ENCODE measurements around the gene FANCG.

DNA sequence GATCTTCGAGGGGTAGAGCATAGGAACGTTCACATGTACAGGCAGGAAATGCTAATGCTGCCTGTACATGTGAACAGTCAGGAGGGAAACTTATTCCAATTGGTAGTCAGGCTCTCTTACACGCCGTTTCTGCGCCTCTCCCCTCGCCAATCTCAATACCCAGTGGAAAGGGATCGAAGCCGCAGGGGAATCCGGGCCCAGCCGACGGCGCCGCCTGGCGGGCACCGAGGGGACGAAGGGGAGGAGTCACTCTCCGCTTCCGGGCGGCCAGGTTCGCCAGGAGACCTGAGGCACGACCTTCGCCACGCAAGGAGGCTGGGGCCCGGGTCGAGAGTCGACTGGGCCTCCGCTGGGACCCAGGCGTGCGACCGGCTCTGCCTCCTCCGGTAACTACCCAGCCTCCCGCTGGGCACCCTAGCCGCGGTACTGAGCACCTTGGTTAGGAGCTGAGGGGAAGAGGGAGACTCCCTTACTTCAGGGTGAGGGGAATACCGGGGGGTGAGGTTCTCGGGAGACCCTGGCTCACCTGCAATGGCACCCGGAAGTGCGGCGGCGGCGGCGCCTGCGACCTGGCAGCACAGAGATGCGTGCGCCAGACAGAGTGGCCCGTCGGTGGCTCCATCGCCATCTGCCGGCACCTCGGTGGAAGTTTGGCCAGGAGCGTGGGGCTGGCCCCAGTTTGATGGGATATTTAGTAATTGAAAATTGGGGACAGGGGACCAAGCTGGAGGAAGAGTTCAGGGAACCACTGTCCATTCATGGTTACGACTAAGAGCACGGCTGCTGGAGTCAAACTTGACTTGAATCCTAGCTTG is 16.5 kb upstream of the FANCG start, which contains the start of gene PIGO:
- TF ChIP-seq EP300 (IDR thresholded peaks at IDR 0.05): no peak
- TF ChIP-seq, protein P1, sequence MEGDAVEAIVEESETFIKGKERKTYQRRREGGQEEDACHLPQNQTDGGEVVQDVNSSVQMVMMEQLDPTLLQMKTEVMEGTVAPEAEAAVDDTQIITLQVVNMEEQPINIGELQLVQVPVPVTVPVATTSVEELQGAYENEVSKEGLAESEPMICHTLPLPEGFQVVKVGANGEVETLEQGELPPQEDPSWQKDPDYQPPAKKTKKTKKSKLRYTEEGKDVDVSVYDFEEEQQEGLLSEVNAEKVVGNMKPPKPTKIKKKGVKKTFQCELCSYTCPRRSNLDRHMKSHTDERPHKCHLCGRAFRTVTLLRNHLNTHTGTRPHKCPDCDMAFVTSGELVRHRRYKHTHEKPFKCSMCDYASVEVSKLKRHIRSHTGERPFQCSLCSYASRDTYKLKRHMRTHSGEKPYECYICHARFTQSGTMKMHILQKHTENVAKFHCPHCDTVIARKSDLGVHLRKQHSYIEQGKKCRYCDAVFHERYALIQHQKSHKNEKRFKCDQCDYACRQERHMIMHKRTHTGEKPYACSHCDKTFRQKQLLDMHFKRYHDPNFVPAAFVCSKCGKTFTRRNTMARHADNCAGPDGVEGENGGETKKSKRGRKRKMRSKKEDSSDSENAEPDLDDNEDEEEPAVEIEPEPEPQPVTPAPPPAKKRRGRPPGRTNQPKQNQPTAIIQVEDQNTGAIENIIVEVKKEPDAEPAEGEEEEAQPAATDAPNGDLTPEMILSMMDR (IDR thresholded peaks at IDR 0.05): peak; percentile 59 to 72 (median 72)
